HG03097 (cell line): ENCODE measurements around the gene DCAF12L2.
"Not testable (repeated sequence)": the region's sequence is repeated elsewhere in the genome, so short reads cannot be mapped to it uniquely, and the experiment has no call there.

Experiments used
- ATAC-seq: cut with Tn5 transposase; IDR thresholded peaks from one replicate; pipeline ENCODE4 v1.9.1; 2021; ENCODE audit not compliant: unreplicated experiment, low FRiP score

Gene DCAF12L2

GRCh38 chrX:126165721-126166461 lies at the start of gene DCAF12L2:
TSS of gene DCAF12L2 (minus strand) at chrX:126166289. CDS start at chrX:126165924, 365 bp downstream.
- ATAC-seq = no peak

GRCh38 chrX:126190888-126191287 lies 24.8 kb upstream of the DCAF12L2 start:
- ATAC-seq = not testable (repeated sequence)

- no peak for ATAC-seq
Measured at GRCh38 chrX:126177133-126177840, 11.2 kb upstream of the DCAF12L2 start.

- no peak for ATAC-seq
Measured at GRCh38 chrX:126170720-126171119, 4.6 kb upstream of the DCAF12L2 start.

- ATAC-seq = no peak
Measured at GRCh38 chrX:126167560-126167959, 1.5 kb upstream of the DCAF12L2 start.

- ATAC-seq = no peak
Measured at GRCh38 chrX:126165401-126165720, 728 bp downstream of the DCAF12L2 start.

GRCh38 chrX:126164689-126165400 lies 1.2 kb downstream of the DCAF12L2 start:
- no peak for ATAC-seq

GRCh38 chrX:126164226-126164625 lies 1.9 kb downstream of the DCAF12L2 start:
- ATAC-seq = no peak

GRCh38 chrX:126141014-126141413 lies 25.1 kb downstream of the DCAF12L2 start:
- ATAC-seq = no peak

GRCh38 chrX:126137899-126138298 lies 28.2 kb downstream of the DCAF12L2 start:
- no peak for ATAC-seq

- no peak for ATAC-seq
Measured at GRCh38 chrX:126124721-126125120, 41.4 kb downstream of the DCAF12L2 start.
